Stomach (tissue), 4 donors: ENCODE results near the gene CLIC3.

Source experiments
- CTCF ChIP-seq, 7 experiments: fragments of 450-650 bp in 4 of 7; fragments of 200-600 bp in 3 of 7; sonication (generic) in 3 of 7; IDR thresholded peaks; one replicate each; pipeline ENCODE4 v1.5.1; 2016 to 2019; ENCODE audit warnings: antibody characterized with exemption in 7 of 7, control low read depth in 2 of 7, mild to moderate bottlenecking in 1 of 7
- EP300 ChIP-seq: sonication (generic); formaldehyde crosslinking; IDR thresholded peaks from one replicate; pipeline ENCODE4 v1.6.1; 2017; ENCODE audit warnings: antibody characterized with exemption
- POLR2A ChIP-seq, 4 donors: fragments of 450-650 bp; IDR thresholded peaks; one replicate each; pipeline ENCODE4 v1.6.1; 2016; ENCODE audit warnings: antibody characterized with exemption in 4 of 4, control low read depth in 2 of 4, mild to moderate bottlenecking in 1 of 4, moderate library complexity in 1 of 4
- POLR2AphosphoS5 ChIP-seq, 3 donors: sonication (generic); formaldehyde crosslinking; IDR thresholded peaks; one replicate each; pipeline ENCODE4 v1.6.1; 2016; ENCODE audit warnings: antibody characterized with exemption in 3 of 3

GRCh38 chr9:136970361-136970760, 26.0 kb downstream of the CLIC3 start:
- TF ChIP-seq POLR2AphosphoS5 (IDR thresholded peaks at IDR 0.05) (no peak), CTCF (IDR thresholded peaks at IDR 0.05) (no peak), POLR2A (IDR thresholded peaks at IDR 0.05) (no peak), EP300 (no peak)
